ENCODE results near the gene NDUFB5. TPM values are rescaled to one million over a fixed set of nuclear protein-coding genes. Genes with fewer than 3 reads are reported as not detected.
A peak's percentile ranks its signal among the peaks of the same experiment; 100 is the strongest.

The NDUFB5 gene
- total RNA-seq, 2 donors from 2014 or later, result 103 to 116 TPM

DNA sequence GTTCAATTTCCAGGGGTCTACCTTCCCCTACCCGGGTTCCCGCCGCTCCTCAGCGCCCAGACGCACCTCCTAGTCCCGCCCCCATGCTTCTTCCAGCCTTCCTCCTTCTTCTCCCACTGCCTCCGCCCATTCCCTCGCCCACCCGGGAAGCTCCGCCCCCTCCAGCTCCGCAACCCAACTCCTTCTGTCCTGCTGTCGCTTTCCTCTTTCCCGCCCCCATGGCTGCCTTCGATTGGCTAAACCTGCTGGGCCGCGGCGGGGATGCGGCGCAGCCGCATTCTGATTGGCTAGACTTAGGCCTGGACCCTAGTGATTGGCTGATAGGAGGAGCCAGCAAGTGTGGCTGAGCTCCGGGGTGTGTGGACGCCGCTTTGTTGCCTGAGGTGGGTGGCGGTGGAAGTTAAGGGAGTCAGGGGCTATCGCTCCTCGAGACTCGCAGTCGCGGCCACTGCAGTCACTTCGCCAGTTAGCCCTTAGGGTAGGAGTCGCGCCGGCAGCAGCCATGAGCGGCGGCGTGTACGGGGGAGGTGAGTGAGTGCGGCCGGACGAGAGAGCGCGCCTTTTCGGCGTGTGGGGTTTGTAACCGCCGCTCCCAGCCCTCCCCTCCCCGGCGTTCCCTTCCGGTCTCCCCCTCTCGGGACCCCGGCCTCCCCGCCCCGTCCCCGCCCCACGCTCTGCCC, 41.9 kb upstream of the NDUFB5 start, which contains the start of gene ACTL6A:
Gene ACTL6A (plus strand): TSS at position 336 of the 680 bp plus-strand sequence. CDS start 167 bp downstream, at position 503.
- Mint-ChIP-seq H3K4me1 (peaks cover 7% of the 10 kb centered on the region), H3K27ac (peak within 1 kb of the TSS; percentile 99), H3K27me3 (ENCODE audit: insufficient read depth) (no peaks in the 10 kb centered on the region), H3K9me3 (no peaks in the 10 kb centered on the region), H3K4me3 (peak within 1 kb of the TSS; percentile 93), H3K36me3 (ENCODE audit: low read depth) (no peaks in the 10 kb centered on the region)
- WGBS, 2 experiments (ENCODE audit: insufficient coverage in 1 of 2, insufficient read length in 1 of 2), result 0% methylated on average over 8 to 53 of the region's 55 CpGs
- Histone ChIP-seq H3K4me3 (ENCODE audit: low read length) (peak within 1 kb of the TSS; percentile 90), H3K9ac (ENCODE audit: extremely low read depth, low read length, poor library complexity, severe bottlenecking) (peak within 1 kb of the TSS; percentile 72), H3K27ac (ENCODE audit: low read depth, low read length) (peak within 1 kb of the TSS; percentile 98), H3K9me3 (ENCODE audit: control insufficient read depth, low read length) (no peaks in the 10 kb centered on the region), H3K27me3 (ENCODE audit: control insufficient read depth, insufficient read depth, low read length, poor library complexity, severe bottlenecking) (no peaks in the 10 kb centered on the region), H3K4me1 (ENCODE audit: control insufficient read depth, insufficient read depth, low read length) (no peaks in the 10 kb centered on the region), H3K36me3 (ENCODE audit: control insufficient read depth, insufficient read depth, low read length) (no peaks in the 10 kb centered on the region)
- peak; percentile 100 for DNase-seq
- TF ChIP-seq, protein P1, sequence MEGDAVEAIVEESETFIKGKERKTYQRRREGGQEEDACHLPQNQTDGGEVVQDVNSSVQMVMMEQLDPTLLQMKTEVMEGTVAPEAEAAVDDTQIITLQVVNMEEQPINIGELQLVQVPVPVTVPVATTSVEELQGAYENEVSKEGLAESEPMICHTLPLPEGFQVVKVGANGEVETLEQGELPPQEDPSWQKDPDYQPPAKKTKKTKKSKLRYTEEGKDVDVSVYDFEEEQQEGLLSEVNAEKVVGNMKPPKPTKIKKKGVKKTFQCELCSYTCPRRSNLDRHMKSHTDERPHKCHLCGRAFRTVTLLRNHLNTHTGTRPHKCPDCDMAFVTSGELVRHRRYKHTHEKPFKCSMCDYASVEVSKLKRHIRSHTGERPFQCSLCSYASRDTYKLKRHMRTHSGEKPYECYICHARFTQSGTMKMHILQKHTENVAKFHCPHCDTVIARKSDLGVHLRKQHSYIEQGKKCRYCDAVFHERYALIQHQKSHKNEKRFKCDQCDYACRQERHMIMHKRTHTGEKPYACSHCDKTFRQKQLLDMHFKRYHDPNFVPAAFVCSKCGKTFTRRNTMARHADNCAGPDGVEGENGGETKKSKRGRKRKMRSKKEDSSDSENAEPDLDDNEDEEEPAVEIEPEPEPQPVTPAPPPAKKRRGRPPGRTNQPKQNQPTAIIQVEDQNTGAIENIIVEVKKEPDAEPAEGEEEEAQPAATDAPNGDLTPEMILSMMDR (conservative IDR thresholded peaks at IDR 0.05), result no peak

DNA sequence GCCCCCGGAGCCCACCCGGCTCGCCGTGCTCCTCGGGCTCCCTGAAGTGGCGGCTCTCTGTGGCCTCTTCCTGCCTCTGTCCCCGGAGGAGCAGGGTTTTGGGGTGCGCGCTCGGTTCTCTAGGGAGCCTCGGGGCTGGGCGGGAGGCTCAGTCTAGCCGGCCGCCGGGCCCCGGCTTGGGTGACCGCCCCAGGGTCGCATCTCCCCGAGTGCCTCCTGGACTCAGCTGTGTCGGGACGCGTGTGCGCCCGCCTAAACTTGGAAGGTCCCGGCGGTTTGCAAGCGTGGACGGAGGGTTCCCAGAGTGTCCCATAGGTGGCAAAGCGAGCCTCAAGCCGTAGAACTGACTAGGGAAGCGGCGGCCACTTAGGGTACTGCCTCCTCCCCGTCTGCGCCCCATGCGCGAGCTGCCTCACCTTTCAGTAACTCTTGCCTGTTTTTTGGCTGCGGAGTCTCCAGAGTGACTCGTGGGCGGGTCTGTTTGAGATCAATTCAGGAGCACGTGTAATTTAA, 41.3 kb upstream of the NDUFB5 start:
- Mint-ChIP-seq H3K4me3 (peak overlapping the region; percentile 93), H3K4me1 (peaks cover 7% of the 10 kb centered on the region), H3K36me3 (ENCODE audit: low read depth) (no peaks in the 10 kb centered on the region), H3K27me3 (ENCODE audit: insufficient read depth) (no peaks in the 10 kb centered on the region), H3K27ac (peak overlapping the region; percentile 91), H3K9me3 (no peaks in the 10 kb centered on the region)
- TF ChIP-seq, protein P1 (conservative IDR thresholded peaks at IDR 0.05), result peak; percentile 77
- no peaks in the 10 kb centered on the region for H3K36me3 ChIP-seq (ENCODE audit: control insufficient read depth, insufficient read depth, low read length)
- no peaks in the 10 kb centered on the region for H3K9me3 ChIP-seq (ENCODE audit: control insufficient read depth, low read length)
- DNase-seq, result peak; percentile 87
- 0% methylated on average over 19 to 40 of the region's 40 CpGs for WGBS, 2 experiments (ENCODE audit: insufficient coverage in 1 of 2, insufficient read length in 1 of 2)
- H3K9ac ChIP-seq (ENCODE audit: extremely low read depth, low read length, poor library complexity, severe bottlenecking), result peak overlapping the region; percentile 72
- H3K4me3 ChIP-seq (ENCODE audit: low read length), result peak overlapping the region; percentile 90
- H3K4me1 ChIP-seq (ENCODE audit: control insufficient read depth, insufficient read depth, low read length), result no peaks in the 10 kb centered on the region
- no peaks in the 10 kb centered on the region for H3K27me3 ChIP-seq (ENCODE audit: control insufficient read depth, insufficient read depth, low read length, poor library complexity, severe bottlenecking)
- peak overlapping the region; percentile 98 for H3K27ac ChIP-seq (ENCODE audit: low read depth, low read length)

DNA sequence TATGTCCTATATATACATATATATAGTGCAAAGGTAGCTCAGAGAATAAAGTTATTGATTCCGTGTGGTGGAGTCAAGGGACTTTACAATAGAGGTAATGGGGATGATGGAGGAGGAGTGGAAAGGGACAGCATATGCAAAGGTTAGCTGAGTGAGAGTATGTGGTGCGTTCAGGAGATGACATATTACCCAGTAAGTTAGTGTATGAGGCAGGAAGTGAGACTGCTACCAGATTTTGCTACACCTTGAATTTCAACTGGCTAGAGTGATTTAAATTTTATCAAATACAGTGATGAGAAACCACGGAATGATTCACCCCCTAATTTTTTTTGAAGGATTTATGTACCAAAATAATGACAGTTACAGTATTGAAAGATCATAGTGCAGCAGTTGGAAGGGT, 39.1 kb upstream of the NDUFB5 start:
- no peaks in the 10 kb centered on the region for H3K9me3 Mint-ChIP-seq
- TF ChIP-seq, protein P1 (conservative IDR thresholded peaks at IDR 0.05), result no peak
- no peak for DNase-seq
- no peaks in the 10 kb centered on the region for H3K27me3 Mint-ChIP-seq (ENCODE audit: insufficient read depth)
- Histone ChIP-seq H3K36me3 (ENCODE audit: control insufficient read depth, insufficient read depth, low read length) (peaks cover 11% of the 10 kb centered on the region), H3K4me1 (ENCODE audit: control insufficient read depth, insufficient read depth, low read length) (no peaks in the 10 kb centered on the region), H3K9ac (ENCODE audit: extremely low read depth, low read length, poor library complexity, severe bottlenecking) (no peak overlapping the region), H3K27me3 (ENCODE audit: control insufficient read depth, insufficient read depth, low read length, poor library complexity, severe bottlenecking) (no peaks in the 10 kb centered on the region), H3K4me3 (ENCODE audit: low read length) (no peak overlapping the region), H3K9me3 (ENCODE audit: control insufficient read depth, low read length) (no peaks in the 10 kb centered on the region), H3K27ac (ENCODE audit: low read depth, low read length) (no peak overlapping the region)
- H3K4me3 Mint-ChIP-seq, result no peak overlapping the region
- H3K27ac Mint-ChIP-seq, result no peak overlapping the region
- 95 to 100% methylated on average over 2 to 3 of the region's 3 CpGs for WGBS, 2 experiments (ENCODE audit: insufficient coverage in 1 of 2, insufficient read length in 1 of 2)
- H3K4me1 Mint-ChIP-seq, result peaks cover 7% of the 10 kb centered on the region
- peaks cover 7% of the 10 kb centered on the region for H3K36me3 Mint-ChIP-seq (ENCODE audit: low read depth)
